SK-N-SH (cell line): ENCODE measurements around the gene CACNA2D3. TPM values are rescaled to one million over a fixed set of nuclear protein-coding genes. Genes with fewer than 3 reads are reported as not detected.

ENCODE experiments used
- CTCF ChIA-PET: fragments of 300-600, 350-600 bp; formaldehyde crosslinking; extraction: SDS; loops from one replicate; lab custom pipeline; 2021; lab: Yijun Ruan, JAX
- POLR2A ChIA-PET: fragments of 350-600 bp; sonication (Branson Sonifier 250); formaldehyde crosslinking; extraction: SDS; loops from one replicate; lab custom pipeline; 2020; ENCODE audit warnings: antibody characterized with exemption, inconsistent platforms; lab: Yijun Ruan, JAX
- DNase-seq: peaks from one replicate; pipeline ENCODE4 v3.0.0; 2012
- H2AFZ ChIP-seq: fragments of 200-600 bp; sonication (generic); 2 replicates; pipeline ENCODE4 v1.8.1; 2016; ENCODE audit warnings: antibody characterized with exemption, mild to moderate bottlenecking, low read depth
- H3F3A ChIP-seq: fragments of 200-600 bp; sonication (generic); replicated peaks from 2 replicates; pipeline ENCODE3; 2016; ENCODE audit warnings: antibody characterized with exemption, mild to moderate bottlenecking; ENCODE audit not compliant: insufficient read depth
- H3K27ac ChIP-seq, 2 experiments: fragments of 200-500 bp in 1 of 2; fragments of 200-600 bp in 1 of 2; sonication (Bioruptor generic) in 1 of 2; sonication (generic), shearing (Covaris generic) in 1 of 2; 2 replicates each; pipeline versions ENCODE4 v1.5.1 to v1.6.1; 2014 to 2016; ENCODE audit warnings: low read depth in 2 of 2, inconsistent platforms in 1 of 2, low read length in 1 of 2, mild to moderate bottlenecking in 1 of 2, mixed read lengths in 1 of 2
- H3K27me3 ChIP-seq: fragments of 200-600 bp; sonication (generic), shearing (Covaris generic); 2 replicates; pipeline ENCODE4 v1.6.1; 2016; ENCODE audit warnings: mixed run types; ENCODE audit not compliant: insufficient read depth
- H3K36me3 ChIP-seq, 2 experiments: fragments of 200-500 bp in 1 of 2; fragments of 200-600 bp in 1 of 2; sonication (Bioruptor generic) in 1 of 2; sonication (generic) in 1 of 2; replicated peaks in 1 of 2; 2 replicates each; pipeline versions ENCODE3 to v1.5.1; 2014 to 2016; ENCODE audit warnings: low read length in 1 of 2, mild to moderate bottlenecking in 1 of 2; ENCODE audit not compliant: insufficient read depth in 2 of 2, control insufficient read depth in 1 of 2
- H3K4me1 ChIP-seq, 2 experiments: fragments of 200-500 bp in 1 of 2; fragments of 200-600 bp in 1 of 2; sonication (Bioruptor generic) in 1 of 2; sonication (generic), shearing (Covaris generic) in 1 of 2; 2 replicates each; pipeline versions ENCODE4 v1.5.1 to v1.6.1; 2014 to 2016; ENCODE audit warnings: low read depth in 1 of 2, low read length in 1 of 2, mixed run types in 1 of 2; ENCODE audit not compliant: insufficient read depth in 2 of 2, control insufficient read depth in 1 of 2
- H3K4me2 ChIP-seq: fragments of 200-600 bp; sonication (generic), shearing (Covaris generic); 2 replicates; pipeline ENCODE4 v1.6.1; 2017; ENCODE audit warnings: mixed run types
- H3K4me3 ChIP-seq, 2 experiments: fragments of 200-500 bp in 1 of 2; fragments of 200-600 bp in 1 of 2; sonication (Bioruptor generic) in 1 of 2; sonication (generic), shearing (Covaris generic) in 1 of 2; 2 replicates each; pipeline versions ENCODE4 v1.5.1 to v1.8.1; 2014 to 2016; ENCODE audit warnings: low read depth in 2 of 2, inconsistent platforms in 1 of 2, low read length in 1 of 2, mild to moderate bottlenecking in 1 of 2, mixed read lengths in 1 of 2, moderate library complexity in 1 of 2
- H3K79me2 ChIP-seq: fragments of 200-600 bp; sonication (generic); 2 replicates; pipeline ENCODE4 v1.8.1; 2017; ENCODE audit warnings: mild to moderate bottlenecking; ENCODE audit not compliant: insufficient read depth
- H3K9ac ChIP-seq: fragments of 200-600 bp; sonication (generic); 2 replicates; pipeline ENCODE4 v1.6.1; 2017; ENCODE audit warnings: mixed run types
- H3K9me2 ChIP-seq: fragments of 200-600 bp; sonication (generic); 2 replicates; pipeline ENCODE4 v1.6.1; 2017; ENCODE audit warnings: mixed run types
- H3K9me3 ChIP-seq: fragments of 200-600 bp; sonication (generic); 2 replicates; pipeline ENCODE4 v1.6.1; 2017; ENCODE audit warnings: mixed run types, mild to moderate bottlenecking, moderate library complexity
- H4K20me1 ChIP-seq: fragments of 200-600 bp; sonication (generic); 2 replicates; pipeline ENCODE4 v1.6.1; 2017; ENCODE audit warnings: mild to moderate bottlenecking, mixed run types; ENCODE audit not compliant: insufficient read depth
- CHD2 ChIP-seq: fragments of 150-350 bp; IDR thresholded peaks from 2 replicates; pipeline ENCODE4 v1.6.1; 2018; ENCODE audit warnings: low read length; ENCODE audit not compliant: partially characterized antibody
- ELF1 ChIP-seq: IDR thresholded peaks from 2 replicates; pipeline ENCODE4 v1.4.0; 2012
- EZH2phosphoT487 ChIP-seq: fragments of 200-600 bp; sonication (generic); IDR thresholded peaks from 2 replicates; pipeline ENCODE4 v1.6.1; 2017; ENCODE audit warnings: low read depth, mixed run types, mild to moderate bottlenecking, antibody characterized with exemption, moderate library complexity, borderline replicate concordance
- FOXJ3 ChIP-seq: sonication (generic); formaldehyde crosslinking; IDR thresholded peaks from 2 replicates; pipeline ENCODE4 v1.5.1; 2020; ENCODE audit warnings: mild to moderate bottlenecking, missing genetic modification reagents
- FOXM1 ChIP-seq: IDR thresholded peaks from 2 replicates; pipeline ENCODE4 v1.4.0; 2012; ENCODE audit warnings: low read depth, mild to moderate bottlenecking
- MAX ChIP-seq: IDR thresholded peaks from 2 replicates; pipeline ENCODE4 v1.4.0; 2012; ENCODE audit warnings: low read depth
- NFIC ChIP-seq: IDR thresholded peaks from 2 replicates; pipeline ENCODE4 v1.4.0; 2012; ENCODE audit warnings: borderline replicate concordance
- NRF1 ChIP-seq: IDR thresholded peaks from 2 replicates; pipeline ENCODE4 v1.6.1; 2012; ENCODE audit warnings: low read depth, mild to moderate bottlenecking, low read length
- PBX3 ChIP-seq: IDR thresholded peaks from 2 replicates; pipeline ENCODE4; 2012
- POLR2AphosphoS5 ChIP-seq: IDR thresholded peaks from 2 replicates; pipeline ENCODE4 v1.6.1; 2012; ENCODE audit warnings: low read depth, low read length
- REST ChIP-seq: IDR thresholded peaks from 2 replicates; pipeline ENCODE4 v1.6.1; 2012; ENCODE audit warnings: mild to moderate bottlenecking, low read depth, low read length, moderate library complexity
- RXRA ChIP-seq: IDR thresholded peaks from 2 replicates; pipeline ENCODE4 v1.4.0; 2012; ENCODE audit warnings: low read depth, mild to moderate bottlenecking, borderline replicate concordance
- TAF1 ChIP-seq: IDR thresholded peaks from 2 replicates; pipeline ENCODE4 v1.6.1; 2012; ENCODE audit warnings: low read depth, mild to moderate bottlenecking, low read length, moderate library complexity, borderline replicate concordance
- TCF12 ChIP-seq: IDR thresholded peaks from 2 replicates; pipeline ENCODE4 v1.4.0; 2012
- USF1 ChIP-seq: IDR thresholded peaks from 2 replicates; pipeline ENCODE4 v1.4.0; 2012; ENCODE audit warnings: low read depth, borderline replicate concordance
- YY1 ChIP-seq: IDR thresholded peaks from 2 replicates; pipeline ENCODE4 v1.4.0; 2012; ENCODE audit warnings: low read depth, mild to moderate bottlenecking
- ZBTB33 ChIP-seq: IDR thresholded peaks from 2 replicates; pipeline ENCODE4 v1.4.0; 2012; ENCODE audit warnings: low read depth, borderline replicate concordance
- WGBS: methylation state at CpG from one replicate; pipeline ENCODE4 v1.1.6; 2017; ENCODE audit warnings: low lambda C conversion rate; 5-methylcytosine and 5-hydroxymethylcytosine counted together
- polyA plus RNA-seq, 3 experiments: library from polyadenylated mRNA; depleted of rRNA; stranded (reverse); fragments of >200 nt; gene quantifications; 2 replicates each; pipeline ENCODE4 v1.2.3, GENCODE V29; 2012

CACNA2D3 gene
- polyA plus RNA-seq, 1 of the 3 experiments (the other 2 are of a cell fraction) = 0.15 TPM

- TF ChIP-seq REST (no peak), TCF12 (no peak), EZH2phosphoT487 (no peak), TAF1 (no peak), FOXJ3 (CRISPR knock-in tag) (no peak)
These were observed 91.6 kb downstream of the CACNA2D3 start (continued) for GRCh38 chr3:54213907-54214306.

- TF ChIP-seq TCF12 = no peak
- TF ChIP-seq REST = no peak
- no peak for TF ChIP-seq NFIC
- TF ChIP-seq TAF1 = no peak
- TF ChIP-seq YY1 = no peak
- TF ChIP-seq USF1 = no peak
- TF ChIP-seq ZBTB33 = no peak
- TF ChIP-seq POLR2AphosphoS5 = no peak
- TF ChIP-seq CHD2 = no peak
- TF ChIP-seq RXRA = no peak
- no peak for TF ChIP-seq PBX3
- no peak for TF ChIP-seq FOXM1
- no peak for TF ChIP-seq NRF1
- no peak for TF ChIP-seq MAX
- no peak for TF ChIP-seq ELF1
- TF ChIP-seq FOXJ3 (CRISPR knock-in tag) = no peak
- Histone ChIP-seq H3K9me2 (no peaks in the 10 kb centered on the region), H2AFZ (no peak overlapping the region), H3K9me3 (no peaks in the 10 kb centered on the region), H3K79me2 (no peaks in the 10 kb centered on the region), H3K27ac (no peak overlapping the region), H4K20me1 (no peaks in the 10 kb centered on the region), H3K4me2 (no peak overlapping the region), H3K4me3 (no peak overlapping the region), H3K36me3 (no peaks in the 10 kb centered on the region), H3K4me1 (no peaks in the 10 kb centered on the region), H3F3A (no peaks in the 10 kb centered on the region), H3K27me3 (no peaks in the 10 kb centered on the region), H3K9ac (no peak overlapping the region)
- WGBS = no CpG with 5 or more reads among the region's 1 CpG
- ChIA-PET CTCF (interaction anchor here (1.8 kb wide), 1 partner anchor 68 kb away, joined by 5 read pairs; no protein-coding TSS in a partner anchor), POLR2A (no interaction called here)
- DNase-seq = no peak
These were observed 92.5 kb downstream of the CACNA2D3 start for GRCh38 chr3:54214845-54215244.
